BJ (cell line): ENCODE results near the gene CLEC16A. TPM values are rescaled to one million over a fixed set of nuclear protein-coding genes. Genes with fewer than 3 reads are reported as not detected.
A peak's percentile ranks its signal among the peaks of the same experiment; 100 is the strongest.

ENCODE experiments used
- CTCF ChIA-PET: fragments of 350-600 bp; formaldehyde crosslinking; extraction: SDS; loops from one replicate; lab custom pipeline; 2021; ENCODE audit warnings: antibody characterized with exemption, inconsistent platforms; lab: Yijun Ruan, JAX
- POLR2A ChIA-PET: fragments of 300-600 bp; sonication (Branson Sonifier 250); formaldehyde crosslinking; extraction: SDS; loops from one replicate; lab custom pipeline; 2021; ENCODE audit warnings: antibody characterized with exemption; lab: Charles Lee
- DNase-seq: peaks from one replicate; pipeline ENCODE4 v3.0.0-alpha.2; 2011; ENCODE audit warnings: low read depth
- H3K27me3 ChIP-seq: 2 replicates; pipeline ENCODE4 v1.6.0; 2011; ENCODE audit warnings: low read length; ENCODE audit not compliant: control insufficient read depth, insufficient read depth
- H3K36me3 ChIP-seq: 2 replicates; pipeline ENCODE4 v1.5.1; 2011; ENCODE audit warnings: low read length; ENCODE audit not compliant: control insufficient read depth, insufficient read depth
- H3K4me3 ChIP-seq: 2 replicates; pipeline ENCODE4 v1.5.1; 2011; ENCODE audit warnings: low read depth, mild to moderate bottlenecking, control low read depth, low read length
- polyA plus RNA-seq: library from polyadenylated mRNA; depleted of rRNA; stranded (reverse); fragments of >200 nt; gene quantifications from 2 replicates; pipeline ENCODE4 v1.2.3, GENCODE V29; 2011
- TF ChIP-seq, protein P1 (sequence below): IDR thresholded peaks from 2 replicates; pipeline ENCODE4 v1.5.1; 2011; ENCODE audit warnings: low read depth, mild to moderate bottlenecking, control low read depth, inconsistent platforms, low read length, moderate library complexity; ENCODE audit not compliant: insufficient read depth

The CLEC16A gene
- polyA plus RNA-seq, 1 experiment: 8.7 TPM

DNA sequence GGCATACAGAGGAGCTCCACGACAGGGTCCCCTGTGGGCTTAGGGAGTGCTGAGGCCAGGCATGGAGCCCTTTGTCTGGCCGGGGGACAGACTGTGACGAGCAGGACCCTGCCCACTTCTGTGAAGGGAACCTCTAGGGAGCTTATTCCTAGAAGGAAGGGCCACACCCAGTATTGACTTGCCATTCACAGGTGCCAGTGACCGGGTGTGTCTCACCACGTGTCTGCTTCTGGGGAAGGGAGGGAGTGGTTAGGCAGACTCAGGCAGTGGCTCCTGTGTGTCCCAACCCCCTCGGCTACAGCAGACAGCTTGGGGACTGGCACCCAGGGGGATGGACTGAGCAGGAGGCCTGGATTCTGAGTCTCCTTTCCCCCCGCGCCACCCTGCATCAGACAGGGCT lies 254.5 kb downstream of the CLEC16A start:
- H3K4me3 ChIP-seq: no peak overlapping the region
- TF ChIP-seq, protein P1, sequence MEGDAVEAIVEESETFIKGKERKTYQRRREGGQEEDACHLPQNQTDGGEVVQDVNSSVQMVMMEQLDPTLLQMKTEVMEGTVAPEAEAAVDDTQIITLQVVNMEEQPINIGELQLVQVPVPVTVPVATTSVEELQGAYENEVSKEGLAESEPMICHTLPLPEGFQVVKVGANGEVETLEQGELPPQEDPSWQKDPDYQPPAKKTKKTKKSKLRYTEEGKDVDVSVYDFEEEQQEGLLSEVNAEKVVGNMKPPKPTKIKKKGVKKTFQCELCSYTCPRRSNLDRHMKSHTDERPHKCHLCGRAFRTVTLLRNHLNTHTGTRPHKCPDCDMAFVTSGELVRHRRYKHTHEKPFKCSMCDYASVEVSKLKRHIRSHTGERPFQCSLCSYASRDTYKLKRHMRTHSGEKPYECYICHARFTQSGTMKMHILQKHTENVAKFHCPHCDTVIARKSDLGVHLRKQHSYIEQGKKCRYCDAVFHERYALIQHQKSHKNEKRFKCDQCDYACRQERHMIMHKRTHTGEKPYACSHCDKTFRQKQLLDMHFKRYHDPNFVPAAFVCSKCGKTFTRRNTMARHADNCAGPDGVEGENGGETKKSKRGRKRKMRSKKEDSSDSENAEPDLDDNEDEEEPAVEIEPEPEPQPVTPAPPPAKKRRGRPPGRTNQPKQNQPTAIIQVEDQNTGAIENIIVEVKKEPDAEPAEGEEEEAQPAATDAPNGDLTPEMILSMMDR: no peak
- ChIA-PET CTCF (interaction anchor here (0.6 kb wide), 1 partner anchor 23 kb away, joined by 3 read pairs; no protein-coding TSS in a partner anchor), POLR2A (no interaction called here)
- H3K27me3 ChIP-seq: no peaks in the 10 kb centered on the region
- DNase-seq: no peak
- H3K36me3 ChIP-seq: no peaks in the 10 kb centered on the region

DNA sequence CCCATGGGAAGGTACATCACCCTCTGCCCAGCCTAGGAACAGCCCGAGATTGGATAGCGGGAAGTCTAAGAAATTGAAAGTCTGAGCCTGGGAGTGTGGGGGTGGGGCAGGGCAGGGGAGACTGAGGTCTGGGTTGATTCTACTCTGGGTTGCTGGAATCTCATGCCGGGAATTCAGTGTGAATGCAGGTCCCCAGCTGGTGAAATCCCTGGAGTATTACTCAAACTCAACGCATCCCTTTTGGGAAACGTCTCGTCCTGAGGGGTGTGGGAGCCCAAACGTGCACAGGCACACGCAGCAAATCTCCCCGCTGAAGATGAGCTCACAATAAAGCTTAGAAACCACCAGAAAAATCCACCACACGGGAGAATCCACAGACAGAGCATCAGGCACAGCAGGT lies 256.2 kb downstream of the CLEC16A start:
- Histone ChIP-seq H3K4me3 (no peak overlapping the region), H3K36me3 (no peaks in the 10 kb centered on the region), H3K27me3 (no peaks in the 10 kb centered on the region)
- ChIA-PET POLR2A (no interaction called here), CTCF (interaction anchor here (0.5 to 2.5 kb wide), 2 partner anchors 55 to 456 kb away, joined by 3 to 8 read pairs; partner anchors contain the start of gene SOCS1)
- TF ChIP-seq, protein P1: no peak
- no peak for DNase-seq

DNA sequence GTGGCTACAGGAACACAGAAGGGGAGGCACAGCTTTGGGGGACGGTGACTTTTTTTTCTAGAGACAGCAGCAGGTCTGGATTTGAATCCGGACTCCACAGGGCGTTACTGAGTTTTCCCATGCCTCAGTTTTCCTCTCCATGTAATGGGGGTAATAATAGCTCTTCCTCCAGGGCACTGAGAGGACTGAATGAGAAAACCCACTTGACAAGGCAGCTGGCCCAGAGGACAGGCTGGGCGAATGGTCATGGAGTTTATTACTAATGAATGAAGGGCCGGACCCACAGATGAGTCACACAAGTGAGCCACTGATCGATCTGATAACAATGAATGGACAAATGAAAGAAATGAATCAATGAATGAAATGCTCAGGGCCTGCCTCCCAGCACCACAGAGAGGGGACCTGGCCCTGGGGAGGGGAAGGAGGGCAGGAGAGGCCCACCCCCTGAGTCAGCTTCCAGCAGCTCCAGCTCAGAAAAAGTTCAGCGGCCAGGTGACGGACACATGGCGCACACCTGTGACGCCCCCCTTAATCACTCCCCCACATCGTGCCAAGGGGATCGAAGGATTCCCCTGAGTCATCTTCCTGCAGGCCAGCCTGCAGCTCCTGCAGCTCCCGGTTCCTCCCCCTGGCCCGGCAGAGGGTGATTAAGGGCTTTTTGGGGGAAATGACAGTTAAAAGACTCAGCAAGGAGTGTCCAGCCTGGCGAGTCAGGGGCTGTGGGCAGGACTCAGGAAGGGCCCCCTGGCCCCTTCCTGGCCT lies 257.3 kb downstream of the CLEC16A start:
- CTCF ChIA-PET: interaction anchor here (0.8 to 2.5 kb wide), 3 partner anchors 14 to 238 kb away, joined by 3 to 8 read pairs (median 3); partner anchors contain the start of gene SOCS1
- TF ChIP-seq, protein P1: no peak
- no peak overlapping the region for H3K4me3 ChIP-seq

DNA sequence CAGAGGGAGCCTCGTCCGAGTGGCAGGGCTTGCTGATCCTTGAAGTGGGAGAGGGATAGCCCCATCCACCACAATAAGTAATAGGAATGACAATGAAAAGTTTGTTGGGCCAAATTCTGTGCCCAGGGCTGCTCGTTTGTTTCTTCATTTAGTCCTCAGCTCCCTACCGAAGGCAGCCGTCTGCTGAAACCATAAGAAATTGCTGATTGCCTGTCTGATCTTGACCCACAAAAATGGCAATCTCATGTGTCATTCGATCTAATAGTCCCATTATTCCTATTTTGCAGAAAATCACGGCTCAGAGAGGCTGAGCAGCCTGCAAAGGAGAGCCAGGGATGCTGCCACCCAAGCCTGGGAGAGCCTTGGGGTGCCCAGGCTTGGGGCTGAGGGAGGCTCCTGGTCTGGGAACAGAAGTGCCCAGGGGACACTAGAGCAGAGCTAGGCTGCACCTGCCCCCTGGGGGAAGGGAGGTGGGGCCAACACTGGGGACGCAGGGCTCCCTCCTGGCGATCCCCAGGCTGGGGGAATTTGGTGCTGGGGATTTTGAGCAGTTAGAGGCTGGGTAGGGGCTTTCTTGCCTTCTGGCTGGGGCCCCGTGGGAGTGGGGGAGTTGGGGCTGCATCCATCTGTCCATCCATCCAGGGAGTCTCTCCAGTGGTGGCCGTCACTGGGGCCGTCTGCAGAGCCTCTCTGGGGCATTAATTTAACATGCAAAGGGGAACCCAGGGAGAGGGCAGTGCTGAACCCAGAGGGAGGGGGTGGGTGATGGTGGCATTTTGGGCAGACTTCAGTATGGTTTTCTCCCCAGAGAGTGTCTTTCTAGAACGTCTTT lies 258.1 kb downstream of the CLEC16A start:
- H3K27me3 ChIP-seq: no peaks in the 10 kb centered on the region
- POLR2A ChIA-PET: no interaction called here
- CTCF ChIA-PET: interaction anchor here (0.8 to 2.5 kb wide), 2 partner anchors 53 to 239 kb away, joined by 3 to 8 read pairs; partner anchors contain the start of gene SOCS1
- H3K4me3 ChIP-seq: no peak overlapping the region
- H3K36me3 ChIP-seq: no peaks in the 10 kb centered on the region
- no peak for DNase-seq
- TF ChIP-seq, protein P1: no peak

More for the DNA sequence above, 257.3 kb downstream of the CLEC16A start:
- POLR2A ChIA-PET: no interaction called here
- Histone ChIP-seq H3K36me3 (no peaks in the 10 kb centered on the region), H3K27me3 (no peaks in the 10 kb centered on the region)
- DNase-seq: peak; percentile 53

DNA sequence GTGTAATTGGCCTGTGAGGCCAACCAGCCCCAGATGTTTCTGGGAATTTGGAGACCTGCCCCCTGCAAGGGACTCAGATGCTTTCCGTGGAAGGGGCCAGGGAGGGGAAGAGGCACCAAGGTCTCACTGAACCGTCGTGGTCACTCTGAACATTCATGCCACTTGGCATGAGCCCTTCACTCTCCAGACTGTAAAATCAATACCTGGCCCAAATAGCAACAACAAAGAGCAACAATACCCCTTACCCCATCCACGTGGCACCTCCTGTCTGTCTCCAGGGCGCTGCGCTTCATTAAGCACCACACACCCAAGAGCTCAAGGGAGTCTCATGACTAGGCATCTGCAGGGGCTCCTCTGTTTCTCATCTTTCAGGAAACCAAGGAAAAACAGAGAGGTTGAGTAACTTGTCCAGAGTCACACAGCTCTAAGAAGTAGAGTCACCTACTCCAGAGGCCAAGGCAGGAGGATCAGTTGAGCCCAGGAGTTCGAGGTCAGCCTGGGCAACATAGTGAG lies 258.8 kb downstream of the CLEC16A start:
- ChIA-PET POLR2A (no interaction called here), CTCF (no interaction called here)
- H3K36me3 ChIP-seq: no peaks in the 10 kb centered on the region
- TF ChIP-seq, protein P1: no peak
- no peaks in the 10 kb centered on the region for H3K27me3 ChIP-seq
- no peak for DNase-seq
- H3K4me3 ChIP-seq: no peak overlapping the region
